Measurements from ENCODE around the gene HDAC9. TPM values are rescaled to one million over a fixed set of nuclear protein-coding genes. Genes with fewer than 3 reads are reported as not detected.

Gene HDAC9
- total RNA-seq, 2 donors from 2014 or later, result 4.9 to 12.9 TPM

- Histone ChIP-seq H3K27me3 (no peaks in the 10 kb centered on the region), H3K9me3 (no peaks in the 10 kb centered on the region), H3K27ac (no peak overlapping the region), H3K4me1 (no peaks in the 10 kb centered on the region), H3K36me3 (replicated peaks in 1 of 2; ENCODE audit: insufficient read depth in 1 of 2, low read depth in 2 of 2) (no peaks in the 10 kb centered on the region), H3K4me3 (no peak overlapping the region)
- TF ChIP-seq CTCF (IDR thresholded peaks at IDR 0.05), result no peak
- no peak for TF ChIP-seq POLR2A (IDR thresholded peaks at IDR 0.05)
- no peak for ATAC-seq
- WGBS, 2 donors, result 57 to 59% methylated on average over 4 of the region's 4 CpGs
- intact Hi-C loops (cut with DNase I), result no loop called here
- no peak for DNase-seq
These were observed 360.2 kb downstream of the HDAC9 start for GRCh38 chr7:18855796-18856195.

- no peak for DNase-seq
- Histone ChIP-seq H3K27ac (no peak overlapping the region), H3K27me3 (no peaks in the 10 kb centered on the region), H3K36me3 (replicated peaks in 1 of 2; ENCODE audit: insufficient read depth in 1 of 2, low read depth in 2 of 2) (no peaks in the 10 kb centered on the region), H3K4me3 (no peak overlapping the region), H3K4me1 (no peaks in the 10 kb centered on the region), H3K9me3 (no peaks in the 10 kb centered on the region)
- intact Hi-C loops (cut with DNase I), result no loop called here
- ATAC-seq, result no peak
- TF ChIP-seq CTCF (IDR thresholded peaks at IDR 0.05) (no peak), POLR2A (IDR thresholded peaks at IDR 0.05) (no peak)
- WGBS, 2 donors, result 52% methylated on average over 3 of the region's 3 CpGs
These were observed 362.7 kb downstream of the HDAC9 start for GRCh38 chr7:18858232-18858631.

- intact Hi-C loops (cut with DNase I), result no loop called here
- Histone ChIP-seq H3K9me3 (no peaks in the 10 kb centered on the region), H3K4me3 (no peak overlapping the region), H3K36me3 (replicated peaks in 1 of 2; ENCODE audit: insufficient read depth in 1 of 2, low read depth in 2 of 2) (no peaks in the 10 kb centered on the region), H3K27ac (no peak overlapping the region), H3K4me1 (no peaks in the 10 kb centered on the region), H3K27me3 (no peaks in the 10 kb centered on the region)
- ATAC-seq (no peak), DNase-seq (no peak)
- 64 to 78% methylated on average over 1 of the region's 1 CpG for WGBS, 2 donors
- TF ChIP-seq POLR2A (IDR thresholded peaks at IDR 0.05) (no peak), CTCF (IDR thresholded peaks at IDR 0.05) (no peak)
These were observed 363.8 kb downstream of the HDAC9 start for GRCh38 chr7:18859318-18859717.

DNA sequence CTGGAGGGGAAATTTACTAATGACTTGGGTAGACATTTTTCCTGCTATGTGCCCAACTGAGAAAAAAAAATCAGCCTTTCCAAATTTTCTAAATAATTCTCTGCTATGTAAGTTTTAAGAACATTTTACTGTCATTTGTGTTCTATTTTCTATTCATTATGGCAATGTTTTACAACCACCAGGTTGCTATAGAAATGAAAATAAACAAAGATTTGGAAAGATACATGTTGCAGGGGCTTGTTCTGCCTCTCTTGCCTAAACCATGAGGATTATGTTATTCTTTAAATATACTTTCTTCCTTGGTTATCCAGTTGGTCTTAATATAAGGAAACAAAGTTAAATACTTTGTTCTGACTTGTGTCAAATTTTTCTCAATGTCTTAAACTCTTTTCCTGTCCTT lies 364.7 kb downstream of the HDAC9 start:
- no peak for DNase-seq
- TF ChIP-seq CTCF (IDR thresholded peaks at IDR 0.05), result no peak
- TF ChIP-seq POLR2A (IDR thresholded peaks at IDR 0.05), result no peak
- no peak overlapping the region for H3K27ac ChIP-seq
- ATAC-seq, result no peak
- no peak overlapping the region for H3K4me3 ChIP-seq
- no peaks in the 10 kb centered on the region for H3K27me3 ChIP-seq
- intact Hi-C loops (cut with DNase I), result no loop called here
- H3K4me1 ChIP-seq, result no peaks in the 10 kb centered on the region
- H3K36me3 ChIP-seq (replicated peaks in 1 of 2; ENCODE audit: insufficient read depth in 1 of 2, low read depth in 2 of 2), result no peaks in the 10 kb centered on the region
- H3K9me3 ChIP-seq, result no peaks in the 10 kb centered on the region

GRCh38 chr7:18861514-18862118 lies 366.1 kb downstream of the HDAC9 start:
- intact Hi-C loops (cut with DNase I), result no loop called here
- H3K9me3 ChIP-seq, result no peaks in the 10 kb centered on the region
- 73 to 83% methylated on average over 4 of the region's 4 CpGs for WGBS, 2 donors
- ATAC-seq (no peak), DNase-seq (no peak)
- no peak overlapping the region for H3K27ac ChIP-seq
- H3K4me1 ChIP-seq, result no peaks in the 10 kb centered on the region
- no peaks in the 10 kb centered on the region for H3K36me3 ChIP-seq (replicated peaks in 1 of 2; ENCODE audit: insufficient read depth in 1 of 2, low read depth in 2 of 2)
- TF ChIP-seq CTCF (IDR thresholded peaks at IDR 0.05) (no peak), POLR2A (IDR thresholded peaks at IDR 0.05) (no peak)
- H3K27me3 ChIP-seq, result no peaks in the 10 kb centered on the region
- no peak overlapping the region for H3K4me3 ChIP-seq
